T-helper 1 cell treated with Interleukin-12 subunit alpha and Interleukin-12 subunit beta and Interleukin-4 antibody, amounts not matched to agents 30 μg/mL and 1 μg/mL, for 36 hours (primary cell): ENCODE results near the gene ERGIC1.
"Not testable (repeated sequence)": the region's sequence is repeated elsewhere in the genome, so short reads cannot be mapped to it uniquely, and the experiment has no call there.

Experiments
- H3K27ac Mint-ChIP-seq: one replicate; pipeline ENCODE4 v1.8.0; 2021; ENCODE audit warnings: mild to moderate bottlenecking, mixed read lengths
- H3K27me3 Mint-ChIP-seq: one replicate; pipeline ENCODE4 v1.8.0; 2021; ENCODE audit warnings: low read depth, mixed read lengths
- H3K36me3 Mint-ChIP-seq: one replicate; pipeline ENCODE4 v1.8.0; 2021; ENCODE audit warnings: low read depth, mixed read lengths
- H3K4me1 Mint-ChIP-seq: one replicate; pipeline ENCODE4 v1.8.0; 2021; ENCODE audit warnings: low read depth, mixed read lengths
- H3K4me3 Mint-ChIP-seq: one replicate; pipeline ENCODE4 v1.8.0; 2021; ENCODE audit warnings: mild to moderate bottlenecking, moderate library complexity, mixed read lengths
- H3K9me3 Mint-ChIP-seq: one replicate; pipeline ENCODE4 v1.8.0; 2021; ENCODE audit warnings: mixed read lengths

Gene ERGIC1

GRCh38 chr5:172855597-172856292 is 21.7 kb downstream of the ERGIC1 start:
- no peak overlapping the region for H3K27ac Mint-ChIP-seq
- peaks cover 19% of the 10 kb centered on the region for H3K4me1 Mint-ChIP-seq
- no peaks in the 10 kb centered on the region for H3K9me3 Mint-ChIP-seq
- peaks cover 3% of the 10 kb centered on the region for H3K36me3 Mint-ChIP-seq
- no peaks in the 10 kb centered on the region for H3K27me3 Mint-ChIP-seq
- H3K4me3 Mint-ChIP-seq: no peak overlapping the region

- no peaks in the 10 kb centered on the region for H3K9me3 Mint-ChIP-seq
- H3K4me1 Mint-ChIP-seq: peaks cover 19% of the 10 kb centered on the region
- H3K36me3 Mint-ChIP-seq: peaks cover 3% of the 10 kb centered on the region
- H3K27me3 Mint-ChIP-seq: no peaks in the 10 kb centered on the region
- no peak overlapping the region for H3K27ac Mint-ChIP-seq
- H3K4me3 Mint-ChIP-seq: no peak overlapping the region
Measured at GRCh38 chr5:172856336-172856735, 22.3 kb downstream of the ERGIC1 start.

GRCh38 chr5:172857982-172858381 is 23.9 kb downstream of the ERGIC1 start:
- peaks cover 16% of the 10 kb centered on the region for H3K4me1 Mint-ChIP-seq
- H3K36me3 Mint-ChIP-seq: no peaks in the 10 kb centered on the region
- no peak overlapping the region for H3K27ac Mint-ChIP-seq
- H3K9me3 Mint-ChIP-seq: no peaks in the 10 kb centered on the region
- no peaks in the 10 kb centered on the region for H3K27me3 Mint-ChIP-seq
- no peak overlapping the region for H3K4me3 Mint-ChIP-seq

- Mint-ChIP-seq H3K9me3 (no peaks in the 10 kb centered on the region), H3K4me3 (no peak overlapping the region), H3K27me3 (no peaks in the 10 kb centered on the region), H3K27ac (no peak overlapping the region), H3K36me3 (no peaks in the 10 kb centered on the region), H3K4me1 (peaks cover 14% of the 10 kb centered on the region)
Measured at GRCh38 chr5:172858511-172858989, 24.5 kb downstream of the ERGIC1 start.

- Mint-ChIP-seq H3K27me3 (no peaks in the 10 kb centered on the region), H3K27ac (no peak overlapping the region), H3K36me3 (no peaks in the 10 kb centered on the region), H3K9me3 (no peaks in the 10 kb centered on the region), H3K4me3 (no peak overlapping the region), H3K4me1 (peaks cover 11% of the 10 kb centered on the region)
Measured at GRCh38 chr5:172858990-172859811, 25.1 kb downstream of the ERGIC1 start.

- Mint-ChIP-seq H3K27me3 (no peaks in the 10 kb centered on the region), H3K9me3 (no peaks in the 10 kb centered on the region), H3K36me3 (no peaks in the 10 kb centered on the region), H3K4me3 (no peak overlapping the region), H3K27ac (no peak overlapping the region), H3K4me1 (peaks cover 5% of the 10 kb centered on the region)
Measured at GRCh38 chr5:172859966-172860365, 25.9 kb downstream of the ERGIC1 start.

- Mint-ChIP-seq H3K27me3 (no peaks in the 10 kb centered on the region), H3K36me3 (no peaks in the 10 kb centered on the region), H3K4me3 (no peak overlapping the region), H3K4me1 (peaks cover 3% of the 10 kb centered on the region), H3K9me3 (no peaks in the 10 kb centered on the region), H3K27ac (no peak overlapping the region)
Measured at GRCh38 chr5:172860520-172861443, 26.7 kb downstream of the ERGIC1 start.

- no peaks in the 10 kb centered on the region for H3K9me3 Mint-ChIP-seq
- no peaks in the 10 kb centered on the region for H3K27me3 Mint-ChIP-seq
- H3K36me3 Mint-ChIP-seq: no peaks in the 10 kb centered on the region
- H3K27ac Mint-ChIP-seq: no peak overlapping the region
- H3K4me1 Mint-ChIP-seq: peaks cover 3% of the 10 kb centered on the region
- H3K4me3 Mint-ChIP-seq: no peak overlapping the region
Measured at GRCh38 chr5:172861461-172861860, 27.4 kb downstream of the ERGIC1 start.

GRCh38 chr5:172862165-172862801 is 28.2 kb downstream of the ERGIC1 start:
- H3K9me3 Mint-ChIP-seq: no peaks in the 10 kb centered on the region
- peaks cover 3% of the 10 kb centered on the region for H3K4me1 Mint-ChIP-seq
- no peak overlapping the region for H3K4me3 Mint-ChIP-seq
- H3K36me3 Mint-ChIP-seq: no peaks in the 10 kb centered on the region
- H3K27me3 Mint-ChIP-seq: no peaks in the 10 kb centered on the region
- H3K27ac Mint-ChIP-seq: no peak overlapping the region

GRCh38 chr5:172864171-172864570 is 30.1 kb downstream of the ERGIC1 start:
- not testable (repeated sequence) for H3K9me3 Mint-ChIP-seq, H3K36me3 Mint-ChIP-seq, H3K27me3 Mint-ChIP-seq, H3K4me3 Mint-ChIP-seq, H3K27ac Mint-ChIP-seq, H3K4me1 Mint-ChIP-seq

GRCh38 chr5:172864747-172865146 is 30.7 kb downstream of the ERGIC1 start:
- H3K36me3 Mint-ChIP-seq: no peaks in the 10 kb centered on the region
- no peaks in the 10 kb centered on the region for H3K9me3 Mint-ChIP-seq
- H3K27me3 Mint-ChIP-seq: no peaks in the 10 kb centered on the region
- no peak overlapping the region for H3K4me3 Mint-ChIP-seq
- H3K4me1 Mint-ChIP-seq: peaks cover 8% of the 10 kb centered on the region
- no peak overlapping the region for H3K27ac Mint-ChIP-seq

- peaks cover 8% of the 10 kb centered on the region for H3K4me1 Mint-ChIP-seq
- H3K27ac Mint-ChIP-seq: no peak overlapping the region
- no peaks in the 10 kb centered on the region for H3K9me3 Mint-ChIP-seq
- H3K36me3 Mint-ChIP-seq: no peaks in the 10 kb centered on the region
- no peak overlapping the region for H3K4me3 Mint-ChIP-seq
- H3K27me3 Mint-ChIP-seq: no peaks in the 10 kb centered on the region
Measured at GRCh38 chr5:172866378-172866777, 32.3 kb downstream of the ERGIC1 start.

GRCh38 chr5:172866802-172867748 is 33.0 kb downstream of the ERGIC1 start:
- Mint-ChIP-seq H3K36me3 (no peaks in the 10 kb centered on the region), H3K27ac (no peak overlapping the region), H3K27me3 (no peaks in the 10 kb centered on the region), H3K4me1 (peaks cover 7% of the 10 kb centered on the region), H3K4me3 (no peak overlapping the region), H3K9me3 (no peaks in the 10 kb centered on the region)
